DOHH2 (cell line): ENCODE results near the gene SLC22A15.
A peak's percentile ranks its signal among the peaks of the same experiment; 100 is the strongest.

Experiments used
- H3F3A ChIP-seq: fragments of 200-600 bp; sonication (generic), shearing (Covaris generic); 2 replicates; pipeline ENCODE4 v1.6.0; 2016; ENCODE audit warnings: antibody characterized with exemption, mild to moderate bottlenecking; ENCODE audit not compliant: control insufficient read depth, insufficient read depth
- H3K27ac ChIP-seq: fragments of 200-600 bp; sonication (generic); 2 replicates; pipeline ENCODE4 v1.5.1; 2014; ENCODE audit warnings: low read depth, mild to moderate bottlenecking, low read length, moderate library complexity
- H3K27me3 ChIP-seq: fragments of 200-600 bp; sonication (generic); 2 replicates; pipeline ENCODE4 v1.6.1; 2014; ENCODE audit warnings: mild to moderate bottlenecking, low read length, mixed read lengths; ENCODE audit not compliant: control insufficient read depth
- H3K36me3 ChIP-seq: fragments of 200-600 bp; sonication (generic); 2 replicates; pipeline ENCODE4 v1.6.1; 2014; ENCODE audit warnings: mild to moderate bottlenecking, low read length, moderate library complexity, mixed read lengths; ENCODE audit not compliant: control insufficient read depth
- H3K4me1 ChIP-seq: fragments of 200-600 bp; sonication (generic); 2 replicates; pipeline ENCODE4 v1.6.1; 2014; ENCODE audit warnings: mild to moderate bottlenecking, low read length, mixed read lengths; ENCODE audit not compliant: control insufficient read depth
- H3K4me2 ChIP-seq: fragments of 200-600 bp; sonication (generic); 2 replicates; pipeline ENCODE4 v1.6.0; 2014; ENCODE audit warnings: mild to moderate bottlenecking, low read length, moderate library complexity
- H3K4me3 ChIP-seq: fragments of 200-600 bp; sonication (generic); 2 replicates; pipeline ENCODE4 v1.5.1; 2014; ENCODE audit warnings: mild to moderate bottlenecking, low read length, mixed read lengths
- H3K79me2 ChIP-seq: fragments of 200-600 bp; sonication (generic); 2 replicates; pipeline ENCODE4 v1.6.1; 2014; ENCODE audit warnings: mild to moderate bottlenecking, low read length, mixed read lengths; ENCODE audit not compliant: control insufficient read depth
- H3K9me2 ChIP-seq: fragments of 200-600 bp; sonication (generic); replicated peaks from 2 replicates; pipeline ENCODE4 v1.6.1; 2014; ENCODE audit warnings: mild to moderate bottlenecking, low read length, mixed read lengths; ENCODE audit not compliant: control insufficient read depth
- H3K9me3 ChIP-seq: fragments of 200-600 bp; sonication (generic); 2 replicates; pipeline ENCODE4 v1.6.1; 2014; ENCODE audit warnings: antibody characterized with exemption, low read length, mixed read lengths; ENCODE audit not compliant: control insufficient read depth, insufficient read depth
- H4K20me1 ChIP-seq: fragments of 200-600 bp; sonication (generic); 2 replicates; pipeline ENCODE4 v1.6.0; 2014; ENCODE audit warnings: low read depth, mild to moderate bottlenecking, antibody characterized with exemption, low read length, moderate library complexity; ENCODE audit not compliant: control insufficient read depth, insufficient read depth
- EZH2phosphoT487 ChIP-seq: fragments of 200-600 bp; sonication (generic); IDR thresholded peaks from 2 replicates; pipeline ENCODE4 v1.6.1; 2017; ENCODE audit warnings: borderline replicate concordance, mild to moderate bottlenecking, antibody characterized with exemption, low read length, moderate library complexity, mixed read lengths
- TF ChIP-seq, protein P1 (sequence below): fragments of 200-600 bp; sonication (generic); IDR thresholded peaks from one replicate; pipeline ENCODE4 v1.5.1; 2014; ENCODE audit warnings: antibody characterized with exemption, mild to moderate bottlenecking, low read depth, low read length; ENCODE audit not compliant: poor library complexity, severe bottlenecking

The SLC22A15 gene

DNA sequence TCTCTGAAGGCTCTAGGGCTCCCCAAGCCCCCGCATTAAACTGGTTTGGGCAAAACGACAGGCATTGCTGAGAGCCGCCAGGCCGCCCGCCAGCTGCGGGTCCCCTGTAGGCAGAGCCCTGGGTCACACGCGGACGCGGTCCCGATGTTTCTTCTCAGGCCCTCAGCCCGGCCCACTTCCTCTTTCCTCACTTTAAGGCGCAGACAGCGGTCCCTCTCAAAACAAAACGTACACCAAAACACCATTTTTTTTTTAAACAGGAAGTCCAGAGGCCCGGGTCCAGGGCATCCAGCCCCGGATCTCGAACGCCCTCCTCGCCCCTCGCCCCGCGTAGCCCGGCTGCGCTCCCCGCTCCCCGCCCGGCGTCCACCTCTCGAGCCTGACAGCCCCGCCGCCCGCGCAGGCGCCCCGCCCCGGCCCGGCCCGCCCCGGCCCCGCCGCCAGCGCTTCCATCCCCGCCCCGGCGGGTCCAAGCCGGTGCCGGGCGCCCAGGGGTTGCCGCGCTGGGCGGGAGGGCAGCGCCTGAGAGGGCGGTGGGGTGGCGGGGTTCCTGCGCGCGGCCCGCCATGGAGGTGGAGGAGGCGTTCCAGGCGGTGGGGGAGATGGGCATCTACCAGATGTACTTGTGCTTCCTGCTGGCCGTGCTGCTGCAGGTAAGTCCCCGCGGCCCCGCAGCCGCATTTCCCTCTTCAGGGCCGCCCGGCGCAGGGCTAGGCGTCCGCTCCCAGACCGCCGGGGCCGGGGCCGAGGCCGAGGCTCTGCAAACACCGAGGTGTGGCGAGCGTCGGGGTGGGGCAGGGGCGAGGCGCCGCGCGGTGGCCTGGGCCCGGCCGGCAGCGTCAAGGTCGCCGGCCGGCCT lies at the start of gene SLC22A15:
Gene SLC22A15 (plus strand): TSS at position 452 of the 859 bp plus-strand sequence. CDS start 115 bp downstream, at position 567.
- Histone ChIP-seq H3K27ac (no peak within 1 kb of the TSS), H3K9me3 (no peaks in the 10 kb centered on the region), H3F3A (no peaks in the 10 kb centered on the region), H4K20me1 (no peaks in the 10 kb centered on the region), H3K36me3 (no peaks in the 10 kb centered on the region), H3K4me3 (peak within 1 kb of the TSS; percentile 60), H3K4me2 (peak within 1 kb of the TSS; percentile 58), H3K79me2 (no peaks in the 10 kb centered on the region), H3K4me1 (peaks cover 3% of the 10 kb centered on the region; the same call in 1 of the 2 replicates), H3K27me3 (peaks cover 43% of the 10 kb centered on the region), H3K9me2 (no peaks in the 10 kb centered on the region)
- TF ChIP-seq EZH2phosphoT487 = peak; percentile 49; the same call in 1 of the 2 replicates
- TF ChIP-seq, protein P1, sequence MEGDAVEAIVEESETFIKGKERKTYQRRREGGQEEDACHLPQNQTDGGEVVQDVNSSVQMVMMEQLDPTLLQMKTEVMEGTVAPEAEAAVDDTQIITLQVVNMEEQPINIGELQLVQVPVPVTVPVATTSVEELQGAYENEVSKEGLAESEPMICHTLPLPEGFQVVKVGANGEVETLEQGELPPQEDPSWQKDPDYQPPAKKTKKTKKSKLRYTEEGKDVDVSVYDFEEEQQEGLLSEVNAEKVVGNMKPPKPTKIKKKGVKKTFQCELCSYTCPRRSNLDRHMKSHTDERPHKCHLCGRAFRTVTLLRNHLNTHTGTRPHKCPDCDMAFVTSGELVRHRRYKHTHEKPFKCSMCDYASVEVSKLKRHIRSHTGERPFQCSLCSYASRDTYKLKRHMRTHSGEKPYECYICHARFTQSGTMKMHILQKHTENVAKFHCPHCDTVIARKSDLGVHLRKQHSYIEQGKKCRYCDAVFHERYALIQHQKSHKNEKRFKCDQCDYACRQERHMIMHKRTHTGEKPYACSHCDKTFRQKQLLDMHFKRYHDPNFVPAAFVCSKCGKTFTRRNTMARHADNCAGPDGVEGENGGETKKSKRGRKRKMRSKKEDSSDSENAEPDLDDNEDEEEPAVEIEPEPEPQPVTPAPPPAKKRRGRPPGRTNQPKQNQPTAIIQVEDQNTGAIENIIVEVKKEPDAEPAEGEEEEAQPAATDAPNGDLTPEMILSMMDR = no peak

- H3K9me3 ChIP-seq = no peaks in the 10 kb centered on the region
- H3K4me2 ChIP-seq = no peak overlapping the region
- no peaks in the 10 kb centered on the region for H4K20me1 ChIP-seq
- no peaks in the 10 kb centered on the region for H3K27me3 ChIP-seq
- no peaks in the 10 kb centered on the region for H3K4me1 ChIP-seq
- no peaks in the 10 kb centered on the region for H3F3A ChIP-seq
- no peaks in the 10 kb centered on the region for H3K79me2 ChIP-seq
- H3K27ac ChIP-seq = no peak overlapping the region
- no peaks in the 10 kb centered on the region for H3K9me2 ChIP-seq
- TF ChIP-seq, protein P1 = no peak
- TF ChIP-seq EZH2phosphoT487 = no peak
- H3K36me3 ChIP-seq = no peaks in the 10 kb centered on the region
- no peak overlapping the region for H3K4me3 ChIP-seq
These were observed 48.3 kb upstream of the SLC22A15 start for GRCh38 chr1:115927971-115928370.

DNA sequence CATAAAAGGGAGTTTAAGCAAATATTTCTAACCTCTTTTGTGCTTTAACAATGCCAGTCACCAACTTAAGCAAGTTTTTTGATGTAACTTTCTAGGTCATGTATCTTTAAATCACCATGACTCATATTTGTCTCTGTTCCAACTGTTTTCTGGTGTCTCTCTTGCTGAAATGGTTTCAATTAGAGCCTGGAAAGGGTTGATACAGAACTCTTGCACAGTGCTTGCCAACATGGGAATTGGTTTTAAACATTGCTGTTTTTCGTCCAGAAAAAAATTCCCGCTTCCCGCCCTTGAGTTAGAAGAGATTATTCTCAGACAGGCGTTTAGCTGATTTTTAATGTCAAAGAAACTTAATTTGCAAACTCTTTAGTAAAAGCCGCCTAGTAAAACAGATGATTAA lies 46.4 kb upstream of the SLC22A15 start:
- H3K4me3 ChIP-seq = no peak overlapping the region
- H3K79me2 ChIP-seq = no peaks in the 10 kb centered on the region
- H3K27ac ChIP-seq = no peak overlapping the region
- no peaks in the 10 kb centered on the region for H3K4me1 ChIP-seq
- no peak for TF ChIP-seq EZH2phosphoT487
- TF ChIP-seq, protein P1 = no peak
- no peaks in the 10 kb centered on the region for H4K20me1 ChIP-seq
- no peaks in the 10 kb centered on the region for H3K9me3 ChIP-seq
- no peak overlapping the region for H3K4me2 ChIP-seq
- H3K27me3 ChIP-seq = no peaks in the 10 kb centered on the region
- H3K36me3 ChIP-seq = no peaks in the 10 kb centered on the region
- no peaks in the 10 kb centered on the region for H3F3A ChIP-seq
- H3K9me2 ChIP-seq = no peaks in the 10 kb centered on the region
